ENCODE data around the gene PPP1R12B.

Gene PPP1R12B

DNA sequence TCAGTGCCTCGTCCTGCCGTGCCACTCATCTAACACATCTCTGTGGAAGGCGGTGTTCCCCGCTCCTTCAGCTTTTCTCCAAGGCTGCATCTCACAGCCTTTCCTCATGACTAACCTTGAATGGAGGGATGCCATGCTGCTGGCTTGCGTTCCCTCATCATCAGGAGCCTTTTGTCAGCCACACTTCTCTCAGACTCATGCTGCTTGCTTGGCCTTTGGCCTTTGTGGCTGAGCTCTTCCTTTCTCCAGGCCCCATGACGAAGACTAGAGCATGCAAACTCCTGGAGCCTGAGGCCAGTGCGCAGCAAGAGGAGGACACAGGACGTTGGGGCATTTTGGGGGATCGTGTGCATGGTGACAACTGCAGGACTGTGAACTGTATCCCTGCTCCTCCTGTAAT is 291.0 kb downstream of the PPP1R12B start:
- DNase-seq, result no peak

DNA sequence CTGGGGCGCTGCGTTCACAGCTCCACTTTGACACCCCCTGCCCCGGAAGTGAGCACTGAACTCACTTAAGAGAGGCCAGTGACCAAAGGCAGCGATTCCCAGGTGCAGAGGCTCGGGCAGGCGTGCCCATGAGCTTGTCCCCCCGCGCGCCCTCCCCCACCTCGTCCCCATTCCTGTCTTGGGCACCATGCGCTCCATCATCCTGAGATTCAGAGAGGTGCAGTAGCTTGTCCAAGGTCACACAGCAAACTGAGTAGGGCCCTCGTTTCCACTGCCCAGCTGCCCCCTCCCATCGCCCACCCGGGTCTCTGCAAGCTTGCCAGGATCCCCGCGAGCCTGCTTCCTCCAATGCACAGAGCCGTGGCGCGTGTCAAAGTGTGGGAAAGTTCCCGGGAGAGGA is 293.7 kb downstream of the PPP1R12B start:
- no peak for DNase-seq
